GM19463 (cell line): Measurements from ENCODE around the gene ROBO2.
"Not testable (repeated sequence)": the region's sequence is repeated elsewhere in the genome, so short reads cannot be mapped to it uniquely, and the experiment has no call there.

Experiments used
- ATAC-seq: cut with Tn5 transposase; IDR thresholded peaks from one replicate; pipeline ENCODE4 v1.9.1; 2021; ENCODE audit warnings: mild to moderate bottlenecking, moderate library complexity; ENCODE audit not compliant: unreplicated experiment

Gene ROBO2

DNA sequence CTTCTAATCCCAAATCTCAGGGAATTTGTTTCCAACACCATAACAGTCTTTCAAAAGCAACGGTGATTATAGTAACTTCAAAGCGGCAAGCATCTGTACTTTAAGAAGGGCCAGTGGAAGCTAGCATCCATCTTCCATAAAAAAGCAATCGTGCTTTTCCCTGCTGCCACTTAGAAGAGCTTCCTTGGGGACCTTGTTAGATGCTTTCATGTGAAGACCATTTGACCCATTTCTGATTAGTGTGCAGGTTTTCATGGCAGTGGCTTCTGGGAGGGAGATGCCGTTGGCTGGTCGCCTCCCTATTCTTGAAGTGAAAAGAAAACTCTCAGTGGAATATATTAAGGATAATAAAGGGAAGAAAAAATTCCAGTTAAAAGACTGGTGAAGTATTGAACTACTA is 354.1 kb downstream of the ROBO2 start:
- no peak for ATAC-seq

DNA sequence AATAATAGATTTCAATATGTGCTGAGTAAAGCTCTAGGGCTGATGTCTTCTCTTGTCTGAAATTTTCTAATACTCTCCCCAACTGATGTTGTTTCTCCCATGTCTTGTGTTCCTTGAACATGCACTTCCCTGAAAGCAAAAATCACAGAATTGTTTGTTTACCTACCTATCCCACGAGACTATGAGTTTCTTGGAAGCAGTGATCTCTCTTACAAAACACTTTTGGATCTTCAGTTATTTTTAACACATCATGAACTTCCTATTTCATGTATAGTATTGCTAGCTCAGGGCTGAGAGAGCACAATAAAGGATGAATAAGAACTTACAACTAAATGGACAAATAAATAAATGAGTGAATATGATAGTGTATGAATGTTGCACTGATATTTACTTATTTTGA is 365.0 kb downstream of the ROBO2 start:
- no peak for ATAC-seq

DNA sequence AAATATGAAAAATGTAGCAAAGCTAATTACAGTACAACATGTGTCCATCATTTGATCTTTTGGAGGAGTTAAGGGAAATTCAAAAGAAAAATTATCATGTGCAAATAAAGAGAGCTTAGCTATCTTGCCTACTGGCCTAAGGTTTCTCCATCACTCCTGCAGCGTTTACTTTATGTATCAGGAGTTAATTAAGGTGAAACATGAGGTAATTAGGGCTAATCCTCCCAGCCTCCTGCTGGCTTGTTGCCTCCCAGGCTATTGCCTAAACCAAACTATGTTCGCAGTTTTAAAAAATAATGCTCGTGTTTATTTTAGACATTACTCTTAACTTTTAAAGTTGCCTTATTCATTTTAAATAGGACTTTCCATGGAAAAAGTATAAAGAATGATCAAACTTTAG is 367.5 kb downstream of the ROBO2 start:
- ATAC-seq, result no peak

GRCh38 chr3:77410334-77410733 is 370.4 kb downstream of the ROBO2 start:
- ATAC-seq, result not testable (repeated sequence)

DNA sequence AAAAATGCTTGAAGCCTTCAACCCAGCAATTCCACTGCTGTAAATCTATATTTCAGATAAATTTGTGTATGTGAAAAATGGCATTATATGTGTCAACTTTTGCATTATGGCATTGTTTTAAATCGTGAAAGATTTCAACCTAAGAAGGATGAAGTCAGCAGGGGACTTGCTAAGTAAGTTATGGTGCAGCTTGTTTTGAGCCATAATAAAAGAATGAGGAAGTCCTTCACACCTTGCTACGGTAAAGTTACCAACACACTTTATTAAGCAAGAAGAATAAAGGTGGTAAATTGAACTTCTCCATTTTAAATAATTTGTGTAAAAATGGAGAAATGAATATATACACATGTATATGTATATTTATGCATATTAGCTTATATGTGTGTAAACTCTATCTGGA is 371.4 kb downstream of the ROBO2 start:
- no peak for ATAC-seq

DNA sequence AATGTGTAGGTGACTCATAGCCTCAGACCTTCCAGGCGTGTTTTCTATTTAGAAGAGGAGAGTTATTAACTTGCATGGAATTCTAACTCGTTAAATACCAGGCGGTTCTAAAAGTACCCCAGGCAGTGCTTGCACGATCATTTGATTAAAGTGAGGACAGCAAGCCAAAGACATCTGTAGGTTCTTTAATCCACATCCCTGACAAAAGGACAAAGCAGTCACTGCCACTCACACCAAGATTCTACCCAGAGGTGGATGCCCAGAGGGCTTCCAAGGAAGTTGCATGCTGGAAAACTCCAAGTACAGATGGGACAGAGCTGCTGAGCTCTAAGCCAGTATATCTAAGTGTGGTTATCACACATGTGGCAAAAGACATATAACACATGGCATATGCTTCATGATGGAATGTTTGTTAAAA is 372.1 kb downstream of the ROBO2 start:
- ATAC-seq, result no peak

DNA sequence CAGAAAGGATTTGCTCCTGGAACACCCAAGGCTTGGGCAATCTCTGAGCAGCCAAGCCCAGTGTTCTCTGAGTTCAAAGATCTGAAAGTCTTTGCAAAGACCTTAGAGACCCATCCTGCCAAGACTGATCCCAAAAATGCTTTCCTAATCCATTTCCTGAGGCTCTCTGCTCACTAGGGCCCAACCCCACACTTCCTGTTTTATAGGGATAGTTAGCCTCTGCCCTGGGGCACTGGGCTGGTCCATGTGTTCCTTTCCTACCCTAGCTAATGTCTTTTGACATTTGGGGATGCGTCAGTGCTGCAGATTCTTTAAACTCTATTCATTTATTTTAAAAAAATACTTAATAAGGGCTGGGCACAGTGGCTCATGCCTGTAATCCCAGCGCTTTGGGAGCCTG is 372.7 kb downstream of the ROBO2 start:
- ATAC-seq, result no peak

DNA sequence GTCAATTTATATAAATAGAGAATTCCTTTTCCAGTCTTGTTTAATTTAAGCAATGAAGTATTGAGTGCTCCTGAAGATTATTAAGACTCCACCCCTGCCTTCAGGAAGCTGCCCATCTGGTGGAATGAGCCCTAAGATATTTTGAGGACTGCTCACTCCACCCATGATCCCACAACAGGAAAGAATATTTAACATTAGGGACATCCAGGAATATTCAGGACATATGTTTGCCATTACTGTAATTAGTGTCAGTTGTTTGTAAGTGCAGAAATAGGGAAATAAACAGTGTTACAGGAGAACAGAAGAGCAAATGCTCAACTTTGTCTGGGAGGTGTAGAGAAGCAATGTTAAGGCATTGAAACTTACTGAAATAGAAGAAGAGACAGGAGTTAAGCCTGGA is 375.0 kb downstream of the ROBO2 start:
- ATAC-seq, result no peak

DNA sequence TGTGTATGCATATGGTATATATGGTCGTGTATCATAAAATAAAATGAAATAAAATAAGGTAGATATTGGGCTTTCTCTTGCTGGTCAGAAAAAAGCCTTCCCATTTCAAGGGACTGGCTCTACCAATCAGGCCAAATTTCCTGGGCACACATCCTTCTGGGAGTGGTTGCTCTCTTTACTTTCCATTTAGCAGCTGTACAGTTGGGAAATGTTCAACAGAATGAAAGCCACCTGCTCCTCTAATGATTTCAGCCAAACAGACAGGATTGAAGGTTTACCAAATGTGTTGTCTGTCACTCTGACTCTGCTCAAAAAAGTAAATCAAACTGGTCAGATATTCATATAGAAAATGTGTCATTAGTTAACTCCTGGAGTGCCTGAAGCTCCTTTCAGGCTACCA is 380.4 kb downstream of the ROBO2 start:
- ATAC-seq, result no peak

DNA sequence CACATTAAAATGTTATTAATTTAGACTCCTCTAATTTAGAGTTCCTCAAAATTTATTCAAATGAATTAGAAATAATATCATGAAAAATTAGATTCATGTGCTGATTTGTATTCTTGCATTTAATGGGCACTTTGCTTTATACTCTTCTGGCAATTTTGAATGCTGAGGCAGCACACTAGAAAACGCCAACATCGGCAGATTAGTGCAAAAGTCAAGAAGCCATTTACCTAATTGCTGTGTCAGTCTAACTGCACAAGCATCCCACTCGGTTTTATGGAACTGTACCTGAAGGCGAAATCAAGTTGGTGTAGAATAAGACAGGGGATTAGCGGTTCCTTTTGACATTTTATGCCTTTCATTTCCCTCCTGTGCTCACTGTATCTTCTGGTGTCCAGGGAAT is 382.0 kb downstream of the ROBO2 start:
- ATAC-seq, result no peak

DNA sequence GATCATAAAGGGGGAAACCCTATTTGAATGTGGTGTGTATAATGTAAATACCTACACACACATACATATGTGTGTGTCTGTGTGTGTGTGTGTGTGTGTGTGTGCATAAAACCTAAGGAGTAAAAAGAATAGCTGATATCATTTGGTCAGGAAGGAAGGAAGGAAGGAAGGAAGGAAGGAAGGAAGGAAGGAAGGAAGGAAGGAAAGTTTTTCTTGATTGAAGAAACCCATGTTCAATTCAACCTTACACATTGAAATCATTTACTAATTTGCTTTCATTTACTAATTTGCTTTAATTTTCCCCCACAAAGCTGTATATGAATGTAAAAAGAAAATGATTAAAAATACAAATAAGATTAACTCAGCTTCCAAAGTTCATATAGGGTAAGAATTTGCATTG is 386.6 kb downstream of the ROBO2 start:
- no peak for ATAC-seq

DNA sequence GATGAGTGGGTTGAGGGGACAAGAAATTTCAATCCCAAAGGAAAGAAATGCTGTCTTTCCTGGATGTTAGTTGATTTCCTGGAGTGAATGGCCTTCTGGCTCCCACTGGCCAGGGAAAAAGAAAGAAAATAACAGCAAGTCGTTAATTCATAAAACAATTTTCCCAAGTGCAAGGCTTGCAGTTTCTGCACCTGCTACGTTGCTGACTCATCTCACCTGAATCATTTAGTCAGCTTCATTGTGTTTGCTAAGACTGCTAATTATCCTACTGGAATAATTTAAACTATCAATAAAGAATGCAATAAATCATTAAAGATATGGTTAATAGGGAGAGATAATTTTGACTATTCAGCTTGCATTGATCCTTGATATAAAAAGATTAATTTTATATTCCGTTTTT is 387.6 kb downstream of the ROBO2 start:
- ATAC-seq, result no peak

GRCh38 chr3:77436908-77437307 is 397.0 kb downstream of the ROBO2 start:
- ATAC-seq, result no peak

- ATAC-seq, result no peak
Observed at GRCh38 chr3:77446084-77446483, 406.2 kb downstream of the ROBO2 start.

DNA sequence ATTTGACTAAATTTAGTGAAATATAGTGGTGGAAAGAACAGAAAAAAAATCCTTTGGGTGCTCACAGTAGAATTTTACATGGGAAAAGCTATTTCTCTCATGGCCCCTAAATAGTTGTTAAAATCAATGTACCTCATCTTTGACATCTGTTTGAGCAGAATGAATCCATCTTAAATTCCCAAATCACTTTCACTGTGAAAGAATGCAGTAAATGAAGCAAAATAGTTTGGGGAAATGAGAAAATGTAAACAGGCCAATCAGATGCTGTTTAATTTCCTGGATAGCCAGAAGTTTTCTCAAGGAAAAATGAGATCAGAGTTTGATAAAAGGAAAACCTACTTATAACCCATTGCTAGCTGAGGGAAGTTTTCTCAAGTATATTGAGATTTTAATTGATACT is 406.9 kb downstream of the ROBO2 start:
- ATAC-seq, result no peak

- ATAC-seq, result no peak
Observed at GRCh38 chr3:77449459-77450350, 409.8 kb downstream of the ROBO2 start.

DNA sequence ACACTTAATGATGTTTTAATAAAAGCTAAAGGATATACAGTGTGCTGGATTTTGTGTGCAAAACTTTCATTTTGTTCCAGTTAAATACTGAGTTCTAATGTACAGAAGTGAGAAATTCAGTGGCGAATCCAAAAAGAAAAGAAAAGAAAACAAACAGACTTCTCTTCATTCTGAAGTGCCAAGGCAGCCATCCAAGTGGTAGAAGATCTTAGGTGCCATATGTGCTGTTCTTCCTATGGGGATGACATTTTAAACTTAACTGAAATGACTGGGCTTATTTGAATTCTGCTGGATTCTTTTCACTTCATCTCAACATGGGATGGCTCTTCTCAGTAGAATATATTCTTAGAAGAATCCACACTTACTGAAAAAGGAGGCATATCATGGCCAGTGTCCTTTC is 416.5 kb downstream of the ROBO2 start:
- ATAC-seq, result no peak

DNA sequence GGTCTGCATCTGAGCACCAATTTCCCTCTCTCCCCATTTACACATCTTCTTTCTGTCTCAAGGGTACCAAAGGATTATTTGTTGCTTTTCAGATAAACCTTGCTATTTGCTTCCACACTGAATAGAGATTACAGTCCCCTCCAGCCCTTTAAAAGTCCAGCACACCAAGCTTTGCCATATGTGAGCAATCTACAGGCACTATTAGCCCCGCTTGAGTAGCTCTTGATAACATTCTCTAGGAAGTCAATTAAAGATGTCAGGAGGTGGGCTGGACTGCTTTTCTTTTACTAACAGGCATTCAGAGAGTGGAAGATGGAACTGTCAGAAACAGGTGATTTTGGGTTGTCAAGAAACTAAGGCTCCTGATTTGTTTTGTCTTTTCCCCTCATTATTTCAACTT is 417.0 kb downstream of the ROBO2 start:
- no peak for ATAC-seq

- ATAC-seq, result no peak
Observed at GRCh38 chr3:77459926-77460325, 420.0 kb downstream of the ROBO2 start.

- no peak for ATAC-seq
Observed at GRCh38 chr3:77460326-77460725, 420.4 kb downstream of the ROBO2 start.

- no peak for ATAC-seq
Observed at GRCh38 chr3:77462951-77463350, 423.1 kb downstream of the ROBO2 start.

DNA sequence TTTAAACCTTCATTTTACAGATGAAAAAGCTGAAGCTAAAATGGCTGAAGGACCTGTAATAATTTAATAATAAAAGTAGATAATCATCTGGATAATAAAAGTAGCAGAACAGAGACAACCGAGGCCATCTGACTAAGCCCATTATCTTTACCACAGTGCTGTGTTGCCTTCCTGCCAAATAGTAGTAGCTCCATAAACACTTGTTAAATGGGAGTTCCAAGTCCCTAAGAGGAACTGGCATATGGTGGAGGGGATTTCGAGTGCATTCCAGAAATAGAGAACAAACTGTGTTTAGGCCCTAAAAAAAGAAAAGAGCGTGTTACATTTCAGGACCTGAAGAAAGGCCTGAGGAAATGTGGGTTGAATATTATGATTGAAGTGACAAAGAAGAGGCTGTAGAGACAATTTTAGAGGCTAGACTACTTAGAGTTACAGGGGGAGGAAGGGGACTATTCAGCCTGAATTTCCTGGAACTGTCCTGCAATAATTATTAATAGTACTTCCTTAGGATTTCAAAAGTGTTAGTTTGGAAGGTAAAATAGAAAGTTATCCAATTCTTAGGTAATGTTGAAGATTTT is 424.3 kb downstream of the ROBO2 start:
- no peak for ATAC-seq
